Measurements from ENCODE around the gene GRM3. TPM values are rescaled to one million over a fixed set of nuclear protein-coding genes. Genes with fewer than 3 reads are reported as not detected.

GRM3 gene
- total RNA-seq, 2 experiments from 2014 or later: not detected

GRCh38 chr7:86775203-86775602, 131.5 kb downstream of the GRM3 start:
- CTCF ChIA-PET: no interaction called here
- H3K9me3 Mint-ChIP-seq: no peaks in the 10 kb centered on the region
- intact Hi-C loops (cut with micrococcal nuclease): no loop called here

GRCh38 chr7:86776136-86776535, 132.4 kb downstream of the GRM3 start:
- H3K27ac Mint-ChIP-seq: no peak overlapping the region
- CTCF ChIA-PET: no interaction called here
- DNase-seq: no peak
- no peaks in the 10 kb centered on the region for H3K36me3 Mint-ChIP-seq
- intact Hi-C loops (cut with micrococcal nuclease): no loop called here
- POLR2A ChIA-PET: no interaction called here
- H3K4me3 Mint-ChIP-seq: no peak overlapping the region
- no peaks in the 10 kb centered on the region for H3K4me1 Mint-ChIP-seq (ENCODE audit: low read depth)
- no peaks in the 10 kb centered on the region for H3K9me3 Mint-ChIP-seq
- peaks cover 1% of the 10 kb centered on the region for H3K27me3 Mint-ChIP-seq

More at GRCh38 chr7:86775203-86775602, 131.5 kb downstream of the GRM3 start:
- Mint-ChIP-seq H3K4me3 (no peak overlapping the region), H3K27me3 (peaks cover 1% of the 10 kb centered on the region), H3K4me1 (ENCODE audit: low read depth) (no peaks in the 10 kb centered on the region), H3K36me3 (no peaks in the 10 kb centered on the region), H3K27ac (no peak overlapping the region)
- no peak for DNase-seq
- POLR2A ChIA-PET: no interaction called here

- intact Hi-C loops (cut with micrococcal nuclease): no loop called here
- no peak overlapping the region for H3K27ac Mint-ChIP-seq
- POLR2A ChIA-PET: no interaction called here
- no peaks in the 10 kb centered on the region for H3K36me3 Mint-ChIP-seq
- peaks cover 1% of the 10 kb centered on the region for H3K27me3 Mint-ChIP-seq
- H3K9me3 Mint-ChIP-seq: no peaks in the 10 kb centered on the region
- no peak for DNase-seq
- CTCF ChIA-PET: interaction anchor here (0.6 kb wide), 1 partner anchor 189 kb away, joined by 3 read pairs; no protein-coding TSS in a partner anchor
- no peaks in the 10 kb centered on the region for H3K4me1 Mint-ChIP-seq (ENCODE audit: low read depth)
- no peak overlapping the region for H3K4me3 Mint-ChIP-seq
Measured at GRCh38 chr7:86778271-86778670, 134.6 kb downstream of the GRM3 start.

GRCh38 chr7:86784765-86785164, 141.1 kb downstream of the GRM3 start:
- H3K27ac Mint-ChIP-seq: no peak overlapping the region
- no peaks in the 10 kb centered on the region for H3K36me3 Mint-ChIP-seq
- H3K4me3 Mint-ChIP-seq: no peak overlapping the region
- H3K9me3 Mint-ChIP-seq: no peaks in the 10 kb centered on the region
- POLR2A ChIA-PET: no interaction called here
- H3K27me3 Mint-ChIP-seq: peaks cover 2% of the 10 kb centered on the region
- no peaks in the 10 kb centered on the region for H3K4me1 Mint-ChIP-seq (ENCODE audit: low read depth)
- CTCF ChIA-PET: no interaction called here
- DNase-seq: no peak
- intact Hi-C loops (cut with micrococcal nuclease): no loop called here

- Mint-ChIP-seq H3K36me3 (no peaks in the 10 kb centered on the region), H3K27me3 (peaks cover 2% of the 10 kb centered on the region), H3K9me3 (no peaks in the 10 kb centered on the region), H3K27ac (no peak overlapping the region), H3K4me3 (no peak overlapping the region), H3K4me1 (ENCODE audit: low read depth) (no peaks in the 10 kb centered on the region)
- DNase-seq: no peak
- intact Hi-C loops (cut with micrococcal nuclease): no loop called here
- ChIA-PET POLR2A (no interaction called here), CTCF (no interaction called here)
Measured at GRCh38 chr7:86785641-86786040, 141.9 kb downstream of the GRM3 start.

- Mint-ChIP-seq H3K27me3 (peaks cover 2% of the 10 kb centered on the region), H3K36me3 (no peaks in the 10 kb centered on the region), H3K4me1 (ENCODE audit: low read depth) (no peaks in the 10 kb centered on the region), H3K4me3 (no peak overlapping the region), H3K9me3 (no peaks in the 10 kb centered on the region), H3K27ac (no peak overlapping the region)
- no peak for DNase-seq
- CTCF ChIA-PET: no interaction called here
- POLR2A ChIA-PET: no interaction called here
- intact Hi-C loops (cut with micrococcal nuclease): no loop called here
Measured at GRCh38 chr7:86786376-86786775, 142.7 kb downstream of the GRM3 start.

- POLR2A ChIA-PET: no interaction called here
- Mint-ChIP-seq H3K4me3 (no peak overlapping the region), H3K9me3 (no peaks in the 10 kb centered on the region), H3K36me3 (no peaks in the 10 kb centered on the region), H3K27me3 (peaks cover 2% of the 10 kb centered on the region), H3K4me1 (ENCODE audit: low read depth) (no peaks in the 10 kb centered on the region), H3K27ac (no peak overlapping the region)
- intact Hi-C loops (cut with micrococcal nuclease): no loop called here
- CTCF ChIA-PET: no interaction called here
- DNase-seq: no peak
Measured at GRCh38 chr7:86788948-86789347, 145.2 kb downstream of the GRM3 start.

GRCh38 chr7:86790383-86790782, 146.7 kb downstream of the GRM3 start:
- ChIA-PET POLR2A (no interaction called here), CTCF (no interaction called here)
- Mint-ChIP-seq H3K4me3 (no peak overlapping the region), H3K27ac (no peak overlapping the region), H3K9me3 (no peaks in the 10 kb centered on the region), H3K4me1 (ENCODE audit: low read depth) (no peaks in the 10 kb centered on the region), H3K27me3 (peaks cover 2% of the 10 kb centered on the region), H3K36me3 (no peaks in the 10 kb centered on the region)
- no peak for DNase-seq
- intact Hi-C loops (cut with micrococcal nuclease): loop anchor here (10.0 kb wide), 1 partner anchor 56 kb away; no protein-coding TSS in a partner anchor

- H3K36me3 Mint-ChIP-seq: no peaks in the 10 kb centered on the region
- H3K27me3 Mint-ChIP-seq: peaks cover 2% of the 10 kb centered on the region
- peaks cover 7% of the 10 kb centered on the region for H3K9me3 Mint-ChIP-seq
- DNase-seq: no peak
- POLR2A ChIA-PET: no interaction called here
- CTCF ChIA-PET: no interaction called here
- intact Hi-C loops (cut with micrococcal nuclease): loop anchor here (10.0 kb wide), 1 partner anchor 57 kb away; no protein-coding TSS in a partner anchor
- H3K4me1 Mint-ChIP-seq (ENCODE audit: low read depth): no peaks in the 10 kb centered on the region
- H3K27ac Mint-ChIP-seq: no peak overlapping the region
- H3K4me3 Mint-ChIP-seq: no peak overlapping the region
Measured at GRCh38 chr7:86792260-86792659, 148.6 kb downstream of the GRM3 start.

- Mint-ChIP-seq H3K27me3 (no peaks in the 10 kb centered on the region), H3K4me1 (ENCODE audit: low read depth) (no peaks in the 10 kb centered on the region), H3K36me3 (no peaks in the 10 kb centered on the region), H3K4me3 (no peak overlapping the region), H3K27ac (no peak overlapping the region), H3K9me3 (peaks cover 10% of the 10 kb centered on the region)
- intact Hi-C loops (cut with micrococcal nuclease): loop anchor here (10.0 kb wide), 1 partner anchor 58 kb away; no protein-coding TSS in a partner anchor
- ChIA-PET POLR2A (no interaction called here), CTCF (no interaction called here)
- DNase-seq: no peak
Measured at GRCh38 chr7:86793136-86793535, 149.4 kb downstream of the GRM3 start.

- ChIA-PET CTCF (no interaction called here), POLR2A (no interaction called here)
- Mint-ChIP-seq H3K27ac (no peak overlapping the region), H3K27me3 (peaks cover 2% of the 10 kb centered on the region), H3K4me3 (no peak overlapping the region), H3K4me1 (ENCODE audit: low read depth) (no peaks in the 10 kb centered on the region), H3K36me3 (no peaks in the 10 kb centered on the region), H3K9me3 (no peaks in the 10 kb centered on the region)
- DNase-seq: no peak
- intact Hi-C loops (cut with micrococcal nuclease): no loop called here
Measured at GRCh38 chr7:86814661-86815379, 171.1 kb downstream of the GRM3 start.

GRCh38 chr7:86815556-86815955, 171.8 kb downstream of the GRM3 start:
- Mint-ChIP-seq H3K4me3 (no peak overlapping the region), H3K9me3 (no peaks in the 10 kb centered on the region), H3K27me3 (peaks cover 2% of the 10 kb centered on the region), H3K4me1 (ENCODE audit: low read depth) (no peaks in the 10 kb centered on the region), H3K27ac (no peak overlapping the region), H3K36me3 (no peaks in the 10 kb centered on the region)
- DNase-seq: no peak
- ChIA-PET CTCF (no interaction called here), POLR2A (no interaction called here)
- intact Hi-C loops (cut with micrococcal nuclease): no loop called here

- CTCF ChIA-PET: no interaction called here
- POLR2A ChIA-PET: no interaction called here
- no peaks in the 10 kb centered on the region for H3K27me3 Mint-ChIP-seq
Measured at GRCh38 chr7:86818903-86819302, 175.2 kb downstream of the GRM3 start.

More at GRCh38 chr7:86818903-86819302, 175.2 kb downstream of the GRM3 start:
- Mint-ChIP-seq H3K9me3 (no peaks in the 10 kb centered on the region), H3K27ac (no peak overlapping the region), H3K4me1 (ENCODE audit: low read depth) (no peaks in the 10 kb centered on the region), H3K36me3 (no peaks in the 10 kb centered on the region), H3K4me3 (no peak overlapping the region)
- DNase-seq: no peak
- intact Hi-C loops (cut with micrococcal nuclease): no loop called here

All from activated CD4-positive, alpha-beta memory T cell treated with anti-CD3 and anti-CD28 coated beads for 36 hours (primary cell).